SK-N-SH treated with all-trans-retinoic acid at 6 μM for 48 hours (cell line): ENCODE data around the gene GJB3.

Experiments
- ATAC-seq: fragments of 200-7000 bp; cut with Tn5 transposase; 3 replicates; pipeline ENCODE4 v1.9.1; 2020; ENCODE audit warnings: mild to moderate bottlenecking, moderate library complexity
- ARNTL ChIP-seq: fragments of 450-650 bp; formaldehyde crosslinking; IDR thresholded peaks from 2 replicates; pipeline ENCODE4 v1.5.0; 2020; ENCODE audit warnings: low read depth, mild to moderate bottlenecking, moderate library complexity, borderline replicate concordance
- BACH2 ChIP-seq: fragments of 250-450 bp; sonication (Bioruptor Pico); IDR thresholded peaks from 2 replicates; pipeline ENCODE4 v1.9.0; 2021; ENCODE audit warnings: mild to moderate bottlenecking, borderline replicate concordance
- CSDC2 ChIP-seq: fragments of 250-450 bp; sonication (Bioruptor Pico); IDR thresholded peaks from 2 replicates; pipeline ENCODE4 v1.5.0; 2020; ENCODE audit warnings: mild to moderate bottlenecking, moderate library complexity
- GLIS3 ChIP-seq: fragments of 250-450 bp; sonication (Bioruptor Pico); IDR thresholded peaks from 2 replicates; pipeline ENCODE4 v1.5.0; 2020; ENCODE audit warnings: mild to moderate bottlenecking, moderate library complexity
- ISL1 ChIP-seq: fragments of 250-450 bp; sonication (Bioruptor Pico); IDR thresholded peaks from 2 replicates; pipeline ENCODE4 v2.1.2; 2022; ENCODE audit warnings: mild to moderate bottlenecking, moderate library complexity
- OSR1 ChIP-seq: fragments of 250-450 bp; sonication (Bioruptor Pico); IDR thresholded peaks from 2 replicates; pipeline ENCODE4 v1.8.0; 2022; ENCODE audit warnings: moderate library complexity, mild to moderate bottlenecking, inconsistent platforms
- PPARA ChIP-seq: fragments of 250-450 bp; sonication (Bioruptor Pico); IDR thresholded peaks from 2 replicates; pipeline ENCODE4 v1.5.0; 2020; ENCODE audit warnings: mild to moderate bottlenecking, borderline replicate concordance
- RARB ChIP-seq: fragments of 250-450 bp; sonication (Bioruptor Pico); IDR thresholded peaks from 2 replicates; pipeline ENCODE4 v1.8.0; 2021; ENCODE audit warnings: mild to moderate bottlenecking, moderate library complexity
- SNAI2 ChIP-seq: fragments of 250-450 bp; sonication (Bioruptor Pico); IDR thresholded peaks from 2 replicates; pipeline ENCODE4 v1.5.0; 2020; ENCODE audit warnings: mild to moderate bottlenecking, moderate library complexity
- TCF4 ChIP-seq: fragments of 250-450 bp; sonication (Bioruptor Pico); IDR thresholded peaks from 2 replicates; pipeline ENCODE4 v1.8.0; 2021; ENCODE audit warnings: mild to moderate bottlenecking, moderate library complexity, borderline replicate concordance
- TOX ChIP-seq: fragments of 250-450 bp; sonication (Bioruptor Pico); IDR thresholded peaks from 2 replicates; pipeline ENCODE4 v1.8.0; 2021; ENCODE audit warnings: mild to moderate bottlenecking, moderate library complexity, borderline replicate concordance
- ZC3H10 ChIP-seq: fragments of 250-450 bp; sonication (Bioruptor Pico); IDR thresholded peaks from 2 replicates; pipeline ENCODE4 v1.5.1; 2021; ENCODE audit warnings: mild to moderate bottlenecking, moderate library complexity
- ZFP3 ChIP-seq: fragments of 250-450 bp; sonication (Bioruptor Pico); IDR thresholded peaks from 2 replicates; pipeline ENCODE4 v1.5.0; 2020; ENCODE audit warnings: mild to moderate bottlenecking, moderate library complexity
- ZFP30 ChIP-seq: fragments of 450-650 bp; formaldehyde crosslinking; IDR thresholded peaks from 2 replicates; pipeline ENCODE4 v1.5.0; 2022; ENCODE audit warnings: mild to moderate bottlenecking, moderate library complexity
- ZNF565 ChIP-seq: fragments of 450-650 bp; formaldehyde crosslinking; conservative IDR thresholded peaks from 2 replicates; pipeline ENCODE4 v1.5.0; 2020; ENCODE audit warnings: low read depth, mild to moderate bottlenecking, moderate library complexity
- ZNF70 ChIP-seq: fragments of 450-650 bp; formaldehyde crosslinking; IDR thresholded peaks from 2 replicates; pipeline ENCODE4 v1.5.0; 2020; ENCODE audit warnings: mild to moderate bottlenecking, moderate library complexity
- ZNF8 ChIP-seq: fragments of 450-650 bp; formaldehyde crosslinking; IDR thresholded peaks from 2 replicates; pipeline ENCODE4 v1.5.0; 2020; ENCODE audit warnings: mild to moderate bottlenecking, moderate library complexity
- TF ChIP-seq, protein P1 (sequence below): fragments of 250-450 bp; sonication (Bioruptor Pico); IDR thresholded peaks from 2 replicates; pipeline ENCODE4 v1.5.1; 2020; ENCODE audit warnings: low read depth, mild to moderate bottlenecking, moderate library complexity
- TF ChIP-seq, protein P2 (sequence below): fragments of 250-450 bp; sonication (Bioruptor Pico); IDR thresholded peaks from 2 replicates; pipeline ENCODE4 v1.5.0; 2020; ENCODE audit warnings: mild to moderate bottlenecking, moderate library complexity
- TF ChIP-seq, protein P3 (sequence below): fragments of 250-450 bp; sonication (Bioruptor Pico); IDR thresholded peaks from 2 replicates; pipeline ENCODE4 v1.5.1; 2021; ENCODE audit warnings: mild to moderate bottlenecking, moderate library complexity
- TF ChIP-seq, protein P4 (sequence below): fragments of 250-450 bp; sonication (Bioruptor Pico); IDR thresholded peaks from 2 replicates; pipeline ENCODE4 v1.8.0; 2021; ENCODE audit warnings: low read depth, mild to moderate bottlenecking, moderate library complexity, borderline replicate concordance

GJB3 gene

DNA sequence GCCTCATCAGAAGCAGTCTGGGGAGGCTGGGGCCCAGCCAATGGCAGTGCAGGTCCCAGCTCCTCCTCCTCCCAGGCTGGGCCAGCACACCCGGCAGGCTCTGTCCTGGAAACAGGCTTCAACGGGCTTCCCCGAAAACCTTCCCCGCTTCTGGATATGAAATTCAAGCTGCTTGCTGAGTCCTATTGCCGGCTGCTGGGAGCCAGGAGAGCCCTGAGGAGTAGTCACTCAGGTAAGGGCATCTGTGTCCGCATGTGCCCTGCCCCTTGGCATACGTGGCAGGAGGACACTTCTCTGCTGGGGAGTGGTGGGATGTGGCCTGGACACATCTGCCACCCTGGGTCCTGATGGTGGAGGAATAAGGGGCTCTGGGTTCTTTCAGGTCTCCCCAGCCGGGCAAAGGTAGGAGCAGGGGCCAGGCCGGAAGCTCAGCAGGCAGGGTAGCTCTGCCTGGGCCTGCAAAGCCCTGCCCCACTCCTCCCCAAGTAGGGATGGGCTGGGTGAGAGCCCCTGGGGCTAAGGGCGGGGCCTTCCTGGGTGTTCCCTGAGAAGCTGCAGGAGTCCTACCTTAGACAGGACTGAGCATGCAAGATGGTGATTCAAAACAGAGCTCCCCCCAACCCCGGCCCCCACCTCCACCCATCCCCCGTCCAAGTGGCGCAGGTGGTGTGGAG, 25.9 kb upstream of the GJB3 start, which contains the start of gene GJB5:
TSS of gene GJB5 (plus strand) at position 84 of the 674 bp plus-strand sequence. CDS start 2,284 bp downstream, outside the sequence.
- no peak for TF ChIP-seq OSR1 (CRISPR knock-in tag)
- TF ChIP-seq ZNF8 (CRISPR knock-in tag), result no peak
- no peak for TF ChIP-seq ZNF565 (CRISPR knock-in tag)
- TF ChIP-seq, protein P1, sequence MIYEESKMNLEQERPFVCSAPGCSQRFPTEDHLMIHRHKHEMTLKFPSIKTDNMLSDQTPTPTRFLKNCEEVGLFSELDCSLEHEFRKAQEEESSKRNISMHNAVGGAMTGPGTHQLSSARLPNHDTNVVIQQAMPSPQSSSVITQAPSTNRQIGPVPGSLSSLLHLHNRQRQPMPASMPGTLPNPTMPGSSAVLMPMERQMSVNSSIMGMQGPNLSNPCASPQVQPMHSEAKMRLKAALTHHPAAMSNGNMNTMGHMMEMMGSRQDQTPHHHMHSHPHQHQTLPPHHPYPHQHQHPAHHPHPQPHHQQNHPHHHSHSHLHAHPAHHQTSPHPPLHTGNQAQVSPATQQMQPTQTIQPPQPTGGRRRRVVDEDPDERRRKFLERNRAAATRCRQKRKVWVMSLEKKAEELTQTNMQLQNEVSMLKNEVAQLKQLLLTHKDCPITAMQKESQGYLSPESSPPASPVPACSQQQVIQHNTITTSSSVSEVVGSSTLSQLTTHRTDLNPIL (CRISPR knock-in tag), result no peak
- TF ChIP-seq CSDC2, result no peak
- TF ChIP-seq BACH2 (CRISPR knock-in tag), result no peak
- no peak for TF ChIP-seq PPARA
- TF ChIP-seq, protein P2, sequence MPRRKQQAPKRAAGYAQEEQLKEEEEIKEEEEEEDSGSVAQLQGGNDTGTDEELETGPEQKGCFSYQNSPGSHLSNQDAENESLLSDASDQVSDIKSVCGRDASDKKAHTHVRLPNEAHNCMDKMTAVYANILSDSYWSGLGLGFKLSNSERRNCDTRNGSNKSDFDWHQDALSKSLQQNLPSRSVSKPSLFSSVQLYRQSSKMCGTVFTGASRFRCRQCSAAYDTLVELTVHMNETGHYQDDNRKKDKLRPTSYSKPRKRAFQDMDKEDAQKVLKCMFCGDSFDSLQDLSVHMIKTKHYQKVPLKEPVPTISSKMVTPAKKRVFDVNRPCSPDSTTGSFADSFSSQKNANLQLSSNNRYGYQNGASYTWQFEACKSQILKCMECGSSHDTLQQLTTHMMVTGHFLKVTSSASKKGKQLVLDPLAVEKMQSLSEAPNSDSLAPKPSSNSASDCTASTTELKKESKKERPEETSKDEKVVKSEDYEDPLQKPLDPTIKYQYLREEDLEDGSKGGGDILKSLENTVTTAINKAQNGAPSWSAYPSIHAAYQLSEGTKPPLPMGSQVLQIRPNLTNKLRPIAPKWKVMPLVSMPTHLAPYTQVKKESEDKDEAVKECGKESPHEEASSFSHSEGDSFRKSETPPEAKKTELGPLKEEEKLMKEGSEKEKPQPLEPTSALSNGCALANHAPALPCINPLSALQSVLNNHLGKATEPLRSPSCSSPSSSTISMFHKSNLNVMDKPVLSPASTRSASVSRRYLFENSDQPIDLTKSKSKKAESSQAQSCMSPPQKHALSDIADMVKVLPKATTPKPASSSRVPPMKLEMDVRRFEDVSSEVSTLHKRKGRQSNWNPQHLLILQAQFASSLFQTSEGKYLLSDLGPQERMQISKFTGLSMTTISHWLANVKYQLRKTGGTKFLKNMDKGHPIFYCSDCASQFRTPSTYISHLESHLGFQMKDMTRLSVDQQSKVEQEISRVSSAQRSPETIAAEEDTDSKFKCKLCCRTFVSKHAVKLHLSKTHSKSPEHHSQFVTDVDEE, result no peak
- no peak for TF ChIP-seq RARB (CRISPR knock-in tag)
- no peak for TF ChIP-seq TOX (CRISPR knock-in tag)
- no peak for TF ChIP-seq ZC3H10 (CRISPR knock-in tag)
- TF ChIP-seq TCF4, result no peak
- TF ChIP-seq, protein P3, sequence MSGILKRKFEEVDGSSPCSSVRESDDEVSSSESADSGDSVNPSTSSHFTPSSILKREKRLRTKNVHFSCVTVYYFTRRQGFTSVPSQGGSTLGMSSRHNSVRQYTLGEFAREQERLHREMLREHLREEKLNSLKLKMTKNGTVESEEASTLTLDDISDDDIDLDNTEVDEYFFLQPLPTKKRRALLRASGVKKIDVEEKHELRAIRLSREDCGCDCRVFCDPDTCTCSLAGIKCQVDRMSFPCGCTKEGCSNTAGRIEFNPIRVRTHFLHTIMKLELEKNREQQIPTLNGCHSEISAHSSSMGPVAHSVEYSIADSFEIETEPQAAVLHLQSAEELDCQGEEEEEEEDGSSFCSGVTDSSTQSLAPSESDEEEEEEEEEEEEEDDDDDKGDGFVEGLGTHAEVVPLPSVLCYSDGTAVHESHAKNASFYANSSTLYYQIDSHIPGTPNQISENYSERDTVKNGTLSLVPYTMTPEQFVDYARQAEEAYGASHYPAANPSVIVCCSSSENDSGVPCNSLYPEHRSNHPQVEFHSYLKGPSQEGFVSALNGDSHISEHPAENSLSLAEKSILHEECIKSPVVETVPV, result no peak
- TF ChIP-seq, all 23 proteins: peak for 0

DNA sequence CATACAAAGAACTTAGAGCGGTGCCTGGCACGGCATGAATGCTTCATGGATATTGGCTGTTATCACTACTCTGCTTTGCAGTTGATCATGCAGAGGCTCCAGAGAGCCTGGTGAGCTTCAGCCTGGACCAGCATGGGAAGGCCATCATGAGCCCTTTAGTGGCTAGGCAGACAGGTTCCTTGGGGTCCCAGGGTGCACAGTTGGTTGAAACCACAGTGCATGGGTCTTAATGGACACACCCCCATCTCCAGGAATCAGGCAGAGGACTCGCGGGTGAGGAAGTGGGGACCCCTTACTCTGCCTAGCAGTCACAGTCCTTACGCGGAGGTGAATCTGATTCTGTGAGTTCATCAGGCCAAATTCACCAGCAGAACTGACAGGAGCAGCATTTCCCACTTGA, 25.1 kb upstream of the GJB3 start:
- TF ChIP-seq RARB (CRISPR knock-in tag) (no peak), ZNF565 (CRISPR knock-in tag) (no peak), CSDC2 (no peak), PPARA (no peak), SNAI2 (no peak), ARNTL (no peak), ZNF70 (CRISPR knock-in tag) (no peak), TCF4 (no peak), ZFP30 (CRISPR knock-in tag) (no peak), GLIS3 (CRISPR knock-in tag) (no peak), ISL1 (CRISPR knock-in tag) (no peak)
- TF ChIP-seq, protein P4, sequence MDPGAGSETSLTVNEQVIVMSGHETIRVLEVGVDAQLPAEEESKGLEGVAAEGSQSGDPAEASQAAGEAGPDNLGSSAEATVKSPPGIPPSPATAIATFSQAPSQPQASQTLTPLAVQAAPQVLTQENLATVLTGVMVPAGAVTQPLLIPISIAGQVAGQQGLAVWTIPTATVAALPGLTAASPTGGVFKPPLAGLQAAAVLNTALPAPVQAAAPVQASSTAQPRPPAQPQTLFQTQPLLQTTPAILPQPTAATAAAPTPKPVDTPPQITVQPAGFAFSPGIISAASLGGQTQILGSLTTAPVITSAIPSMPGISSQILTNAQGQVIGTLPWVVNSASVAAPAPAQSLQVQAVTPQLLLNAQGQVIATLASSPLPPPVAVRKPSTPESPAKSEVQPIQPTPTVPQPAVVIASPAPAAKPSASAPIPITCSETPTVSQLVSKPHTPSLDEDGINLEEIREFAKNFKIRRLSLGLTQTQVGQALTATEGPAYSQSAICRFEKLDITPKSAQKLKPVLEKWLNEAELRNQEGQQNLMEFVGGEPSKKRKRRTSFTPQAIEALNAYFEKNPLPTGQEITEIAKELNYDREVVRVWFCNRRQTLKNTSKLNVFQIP (CRISPR knock-in tag), result no peak
- no peak for ATAC-seq

More for the DNA sequence above, 25.9 kb upstream of the GJB3 start, which contains the start of gene GJB5:
- no peak for ATAC-seq

DNA sequence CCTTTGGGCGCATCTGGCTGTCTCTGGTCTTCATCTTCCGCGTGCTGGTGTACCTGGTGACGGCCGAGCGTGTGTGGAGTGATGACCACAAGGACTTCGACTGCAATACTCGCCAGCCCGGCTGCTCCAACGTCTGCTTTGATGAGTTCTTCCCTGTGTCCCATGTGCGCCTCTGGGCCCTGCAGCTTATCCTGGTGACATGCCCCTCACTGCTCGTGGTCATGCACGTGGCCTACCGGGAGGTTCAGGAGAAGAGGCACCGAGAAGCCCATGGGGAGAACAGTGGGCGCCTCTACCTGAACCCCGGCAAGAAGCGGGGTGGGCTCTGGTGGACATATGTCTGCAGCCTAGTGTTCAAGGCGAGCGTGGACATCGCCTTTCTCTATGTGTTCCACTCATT, 23.6 kb upstream of the GJB3 start:
- no peak for TF ChIP-seq ZC3H10 (CRISPR knock-in tag)
- TF ChIP-seq ARNTL, result no peak
- TF ChIP-seq GLIS3 (CRISPR knock-in tag), result no peak
- TF ChIP-seq PPARA, result no peak
- TF ChIP-seq TCF4, result no peak
- TF ChIP-seq SNAI2, result no peak
- no peak for TF ChIP-seq RARB (CRISPR knock-in tag)
- TF ChIP-seq ZFP3, result no peak
- no peak for TF ChIP-seq CSDC2
- TF ChIP-seq, protein P3, result no peak
- no peak for TF ChIP-seq ZNF565 (CRISPR knock-in tag)
- TF ChIP-seq ZNF8 (CRISPR knock-in tag), result no peak
- TF ChIP-seq, protein P2, result no peak
- TF ChIP-seq ZNF70 (CRISPR knock-in tag), result no peak
- TF ChIP-seq BACH2 (CRISPR knock-in tag), result no peak
- no peak for TF ChIP-seq TOX (CRISPR knock-in tag)
- no peak for ATAC-seq
